ENCODE data around the gene MYO1F.

Gene MYO1F

DNA sequence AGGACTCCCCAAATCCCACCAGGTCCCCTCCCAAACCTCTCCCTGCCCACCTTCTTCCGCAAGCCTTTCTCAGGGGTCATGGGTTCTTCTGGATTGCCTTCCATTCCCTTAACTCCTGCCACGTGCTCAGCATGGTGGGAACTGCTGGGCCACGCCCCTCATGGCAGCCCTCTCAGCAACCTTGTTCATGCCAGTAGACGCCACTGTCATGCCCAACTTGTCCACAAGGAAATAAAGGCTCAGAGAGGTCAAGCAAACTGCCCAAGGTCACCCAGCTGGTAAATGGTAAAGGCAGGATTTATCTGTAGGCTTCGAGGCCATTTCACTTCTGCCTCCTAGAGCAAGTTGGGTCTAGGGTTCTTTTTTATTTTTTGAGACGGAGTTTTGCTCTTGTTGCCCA lies 85.7 kb downstream of the MYO1F start:
- no peak for DNase-seq (ENCODE audit: low spot score)

DNA sequence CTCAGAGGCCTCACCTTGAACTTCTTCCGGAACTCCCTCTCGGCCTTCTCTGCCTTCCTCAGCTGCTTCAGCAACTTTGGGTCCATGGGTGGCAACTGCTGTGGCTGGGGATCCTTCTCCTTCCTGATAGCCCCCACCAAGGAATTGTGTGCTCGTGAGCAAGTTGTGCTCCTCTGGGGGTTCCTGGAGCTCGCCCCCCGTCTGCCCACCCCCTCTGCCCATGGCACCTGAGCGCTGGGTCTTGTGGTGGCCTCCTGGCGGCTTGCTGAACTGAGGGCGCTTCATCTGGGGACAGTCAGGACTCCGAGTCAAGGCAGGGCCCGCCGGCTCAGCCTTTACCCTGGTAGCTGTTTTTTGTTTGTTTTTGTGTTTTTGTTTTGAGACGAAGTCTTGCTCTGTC lies 86.4 kb downstream of the MYO1F start:
- no peak for DNase-seq (ENCODE audit: low spot score)

DNA sequence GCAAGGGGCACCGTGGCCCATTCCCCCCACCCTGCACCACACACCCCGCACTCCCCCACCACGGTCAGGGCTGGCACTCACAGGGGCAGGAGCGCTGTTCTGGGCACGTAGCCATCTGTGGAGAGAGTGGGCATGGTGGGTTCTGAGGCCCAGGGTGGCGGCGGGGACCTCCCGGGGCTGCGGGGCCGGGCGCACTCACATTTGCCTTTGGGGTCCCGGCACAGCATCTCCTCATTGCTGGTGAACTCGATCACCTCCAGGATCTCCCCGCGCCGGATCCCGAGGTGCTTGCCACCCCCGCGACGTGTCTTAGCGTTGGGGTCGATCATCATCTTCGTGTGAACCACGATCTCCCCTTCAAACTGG lies 86.9 kb downstream of the MYO1F start:
- no peak for DNase-seq (ENCODE audit: low spot score)

DNA sequence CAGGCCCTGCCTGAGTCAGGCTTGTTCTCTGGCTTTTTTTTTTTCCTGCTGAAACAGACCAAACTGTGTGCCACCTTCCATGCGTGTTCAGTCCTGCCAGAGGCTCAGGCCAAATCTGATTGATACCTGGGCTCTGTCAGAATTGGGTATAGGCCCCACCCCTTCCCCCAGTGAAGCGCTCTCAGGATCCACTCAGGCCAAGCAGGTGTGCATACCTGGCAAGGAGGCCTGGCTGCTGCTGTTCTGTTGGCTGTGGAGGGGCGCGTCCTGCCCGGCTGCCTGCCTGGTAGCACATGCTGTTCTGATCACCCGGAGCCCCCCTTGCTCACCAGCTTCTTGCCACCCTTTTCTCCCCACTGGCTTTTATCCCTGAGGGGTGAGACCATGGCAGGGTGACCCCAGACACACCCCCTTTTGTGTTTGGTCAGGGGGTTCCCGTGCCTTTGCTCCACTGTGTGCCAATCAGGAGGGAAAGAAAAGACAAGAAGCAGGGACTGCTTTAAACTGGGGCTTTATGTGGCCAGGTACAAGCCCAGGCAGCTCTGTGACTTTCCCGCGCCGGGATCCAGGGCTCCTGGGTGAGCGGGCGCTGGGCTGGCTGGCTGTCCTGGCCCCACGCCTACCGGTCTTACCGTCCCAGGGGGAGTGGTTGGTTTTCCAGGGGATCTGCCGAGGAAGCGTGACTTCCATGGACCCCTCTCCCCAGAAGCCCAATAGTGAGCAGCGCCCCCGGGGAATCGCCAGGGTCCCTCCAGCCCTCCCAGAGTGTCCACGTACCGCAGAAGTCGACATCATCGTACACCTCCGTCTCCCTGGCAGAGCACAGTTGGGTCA lies 87.5 kb downstream of the MYO1F start:
- no peak for DNase-seq (ENCODE audit: low spot score)

DNA sequence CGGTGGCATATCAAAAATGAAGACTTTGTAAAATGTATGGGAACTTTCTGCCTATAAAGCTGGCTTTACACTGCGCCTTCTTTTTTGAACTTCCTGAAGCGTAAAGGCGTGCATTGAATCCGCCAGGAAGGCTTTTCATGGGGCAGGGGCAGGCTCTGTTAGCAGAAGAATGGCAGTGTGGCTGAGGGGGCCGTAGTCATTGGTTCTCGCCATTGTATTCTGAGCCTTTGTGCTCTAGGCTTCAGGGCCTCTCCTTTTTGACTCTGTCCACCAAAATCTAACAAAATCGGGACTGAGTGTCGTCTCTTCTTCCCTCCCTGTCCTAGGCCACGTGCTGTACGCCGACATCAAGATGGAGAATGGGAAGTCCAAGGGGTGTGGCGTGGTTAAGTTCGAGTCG lies 88.9 kb downstream of the MYO1F start:
- no peak for DNase-seq (ENCODE audit: low spot score)

DNA sequence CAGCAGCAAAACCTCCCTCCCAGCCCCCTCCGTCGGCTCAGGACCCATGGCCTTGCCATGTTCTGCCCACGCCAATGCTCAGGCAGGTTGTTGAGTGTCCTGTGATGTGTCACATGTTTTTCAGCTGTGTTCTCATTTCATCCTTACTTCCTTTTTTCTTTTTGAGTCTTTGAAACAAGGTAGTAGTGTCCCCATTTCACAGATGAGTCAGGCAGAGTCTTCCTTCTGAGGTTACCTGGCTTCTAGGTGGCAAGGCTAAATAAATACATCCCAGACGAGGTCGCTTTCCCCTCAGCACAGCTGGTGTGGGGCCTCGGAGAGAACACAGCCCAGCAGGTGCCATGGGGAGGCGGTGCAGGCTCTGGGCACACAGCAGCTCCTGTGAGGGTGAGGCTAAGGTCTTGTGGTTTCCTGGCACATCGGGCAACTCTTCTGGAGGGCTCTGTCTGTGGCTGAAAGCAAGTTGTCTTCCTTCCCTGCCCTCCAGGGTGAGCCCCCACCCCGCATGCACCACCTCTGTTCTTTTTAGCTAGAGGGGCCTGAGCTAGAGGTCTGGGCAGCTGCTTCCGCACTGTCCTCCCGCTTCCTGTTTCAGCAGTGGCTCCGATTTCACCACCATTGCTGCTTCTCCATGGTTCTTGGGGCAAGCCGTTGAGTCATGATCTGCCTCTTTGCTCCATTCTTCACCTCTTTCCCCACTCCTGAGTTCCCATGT lies 89.9 kb downstream of the MYO1F start:
- DNase-seq (ENCODE audit: low spot score): peak; percentile 73

DNA sequence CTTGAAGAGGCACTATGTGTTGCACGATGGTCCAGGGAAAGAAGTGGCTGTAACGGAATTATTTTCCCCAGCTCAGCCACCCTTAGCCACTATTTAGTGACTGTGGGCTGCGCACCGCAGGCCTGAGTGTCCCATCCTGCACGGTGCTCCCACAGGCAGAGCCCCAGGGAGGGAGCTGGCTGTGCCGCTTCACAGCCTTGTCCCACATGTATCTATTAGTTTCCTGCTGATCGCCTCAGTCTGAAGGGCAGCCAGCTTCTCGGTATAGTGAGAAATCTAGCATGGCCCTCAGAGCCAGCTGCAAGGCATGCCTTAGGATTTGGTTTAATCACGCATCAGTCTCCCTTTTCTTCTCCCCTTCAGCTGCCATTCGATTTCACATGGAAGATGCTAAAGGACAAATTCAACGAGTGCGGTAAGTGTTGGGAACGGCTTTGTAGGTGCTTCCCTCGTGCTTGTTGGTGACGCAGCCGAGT lies 90.5 kb downstream of the MYO1F start:
- no peak for DNase-seq (ENCODE audit: low spot score)

DNA sequence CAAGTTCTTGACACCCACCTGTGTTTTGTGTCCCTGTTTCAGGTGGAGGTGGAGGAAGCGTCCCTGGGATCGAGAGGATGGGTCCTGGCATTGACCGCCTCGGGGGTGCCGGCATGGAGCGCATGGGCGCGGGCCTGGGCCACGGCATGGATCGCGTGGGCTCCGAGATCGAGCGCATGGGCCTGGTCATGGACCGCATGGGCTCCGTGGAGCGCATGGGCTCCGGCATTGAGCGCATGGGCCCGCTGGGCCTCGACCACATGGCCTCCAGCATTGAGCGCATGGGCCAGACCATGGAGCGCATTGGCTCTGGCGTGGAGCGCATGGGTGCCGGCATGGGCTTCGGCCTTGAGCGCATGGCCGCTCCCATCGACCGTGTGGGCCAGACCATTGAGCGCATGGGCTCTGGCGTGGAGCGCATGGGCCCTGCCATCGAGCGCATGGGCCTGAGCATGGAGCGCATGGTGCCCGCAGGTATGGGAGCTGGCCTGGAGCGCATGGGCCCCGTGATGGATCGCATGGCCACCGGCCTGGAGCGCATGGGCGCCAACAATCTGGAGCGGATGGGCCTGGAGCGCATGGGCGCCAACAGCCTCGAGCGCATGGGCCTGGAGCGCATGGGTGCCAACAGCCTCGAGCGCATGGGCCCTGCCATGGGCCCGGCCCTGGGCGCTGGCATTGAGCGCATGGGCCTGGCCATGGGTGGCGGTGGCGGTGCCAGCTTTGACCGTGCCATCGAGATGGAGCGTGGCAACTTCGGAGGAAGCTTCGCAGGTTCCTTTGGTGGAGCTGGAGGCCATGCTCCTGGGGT lies 91.5 kb downstream of the MYO1F start:
- DNase-seq (ENCODE audit: low spot score): no peak

DNA sequence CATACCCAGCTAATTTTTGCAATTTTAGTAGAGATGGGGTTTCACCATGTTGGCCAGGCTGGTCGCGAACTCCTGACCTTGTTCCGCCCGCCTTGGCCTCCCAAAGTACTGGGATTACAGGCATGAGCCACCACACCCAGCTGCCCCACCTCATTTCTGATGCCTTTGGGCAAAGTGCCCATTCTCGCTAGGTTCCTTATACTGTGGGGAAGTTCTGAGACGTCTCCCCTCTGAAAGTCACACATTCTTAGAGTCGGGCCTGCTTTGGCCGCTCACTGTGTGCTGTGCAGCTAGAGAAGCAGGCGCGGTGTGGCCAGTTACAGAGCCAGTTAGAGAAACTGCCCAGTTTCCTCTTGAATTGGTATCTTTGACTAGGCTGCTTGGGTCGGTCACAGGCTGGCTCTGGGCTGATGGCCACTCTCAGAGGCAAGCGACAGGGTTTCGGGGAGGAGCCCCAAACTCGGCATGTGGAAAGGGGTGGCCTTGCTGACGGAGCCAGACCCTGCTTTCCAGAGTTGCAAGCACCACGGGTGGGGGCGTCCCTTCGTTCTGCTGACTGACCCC lies 92.8 kb downstream of the MYO1F start:
- DNase-seq (ENCODE audit: low spot score): peak; percentile 74

DNA sequence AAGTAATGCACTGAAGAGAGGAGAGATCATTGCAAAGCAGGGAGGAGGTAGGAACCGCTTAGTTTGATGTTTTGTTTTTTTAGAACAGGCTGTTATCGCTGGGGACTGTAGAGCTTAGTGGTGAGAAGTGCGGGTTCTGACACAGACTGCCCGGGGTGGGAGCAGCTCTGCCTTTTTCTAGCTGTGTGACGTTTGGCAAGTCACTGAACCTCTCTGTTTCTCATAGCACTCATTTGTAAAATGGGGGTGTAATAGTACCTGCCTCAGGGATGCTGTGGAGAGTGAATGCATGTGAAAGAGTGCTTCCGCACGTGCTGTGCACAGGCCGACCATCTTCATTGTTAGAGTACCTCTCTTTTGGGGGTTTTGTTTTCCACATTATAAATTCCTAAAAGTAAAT lies 94.1 kb downstream of the MYO1F start:
- no peak for DNase-seq (ENCODE audit: low spot score)

DNA sequence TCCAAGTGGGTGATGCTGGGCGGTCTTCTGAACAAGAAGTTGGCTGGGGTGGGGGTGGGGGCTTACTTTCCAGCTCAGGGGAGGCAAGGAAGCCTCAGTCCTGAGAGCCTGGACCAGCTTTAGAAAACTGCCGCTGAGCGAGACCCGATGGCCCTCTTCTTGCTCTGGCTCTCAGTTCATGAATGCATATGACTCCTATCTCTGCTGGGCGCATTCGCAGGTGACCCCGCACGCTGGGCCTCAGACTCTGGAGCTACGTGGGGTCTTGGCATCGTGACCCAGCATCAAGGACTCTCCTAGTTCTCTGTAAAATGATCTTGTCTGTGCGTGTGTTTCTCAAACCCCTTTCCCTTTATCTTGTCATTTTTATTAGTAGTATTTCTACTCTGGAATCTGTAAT lies 94.5 kb downstream of the MYO1F start:
- no peak for DNase-seq (ENCODE audit: low spot score)

DNA sequence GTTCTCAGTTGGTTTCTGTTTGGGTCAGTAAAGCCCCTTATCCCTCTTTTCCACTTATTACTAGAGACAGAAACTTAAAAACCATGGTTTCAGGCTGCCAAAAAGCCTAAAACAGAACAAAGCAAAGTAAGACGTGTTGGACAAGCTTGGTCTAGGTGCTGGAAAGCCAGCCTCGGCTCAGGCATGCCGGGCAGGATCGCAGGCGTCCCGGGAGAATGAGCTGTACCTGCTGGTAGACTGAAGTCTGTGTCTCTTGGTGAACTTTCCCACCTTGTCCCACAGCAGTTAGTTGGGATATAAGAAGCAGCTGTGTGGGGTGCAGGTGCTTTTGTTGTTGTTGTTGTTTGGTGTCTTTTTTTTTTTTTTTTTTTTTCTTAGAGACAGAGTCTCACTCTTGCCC lies 95.6 kb downstream of the MYO1F start:
- no peak for DNase-seq (ENCODE audit: low spot score)

DNA sequence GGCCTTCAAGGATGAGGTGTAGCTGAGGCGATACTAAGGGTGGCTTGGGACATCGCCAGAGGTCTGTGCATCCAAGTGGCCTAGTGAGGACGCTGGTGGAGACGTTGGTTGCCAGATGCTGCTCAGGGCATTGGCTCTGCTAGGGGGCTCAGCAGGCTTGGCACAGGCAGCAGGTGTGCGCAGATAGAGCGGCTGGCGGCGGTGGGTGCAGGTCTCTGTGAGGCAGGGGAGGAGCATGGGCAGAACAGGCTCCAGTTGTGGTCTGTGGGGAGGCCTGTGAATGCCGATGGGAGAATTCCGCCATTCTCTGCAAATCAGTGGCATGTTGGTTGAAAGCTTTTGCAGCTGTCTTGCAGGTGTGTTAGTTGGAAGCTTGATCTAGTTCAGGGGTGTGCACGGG lies 96.0 kb downstream of the MYO1F start:
- no peak for DNase-seq (ENCODE audit: low spot score)

DNA sequence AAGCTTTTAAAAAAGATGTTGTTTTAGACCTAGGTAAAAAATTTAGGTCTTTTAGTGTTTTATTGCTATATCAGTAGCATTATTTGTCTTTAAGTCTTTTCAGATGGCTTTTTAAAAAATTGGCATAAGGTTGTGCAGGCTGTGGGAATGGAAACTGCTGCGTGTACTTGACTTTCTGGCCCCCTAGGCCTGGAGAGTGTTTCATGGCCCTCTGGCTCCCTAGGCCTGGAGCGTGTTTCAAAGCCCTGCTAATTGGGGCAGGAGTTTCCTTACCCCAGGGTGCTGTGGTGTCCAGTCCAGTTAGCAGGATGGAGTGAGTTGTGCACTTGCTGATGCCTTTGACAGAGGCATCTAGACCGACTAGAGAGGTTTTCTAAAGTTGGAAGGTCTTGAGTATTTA lies 98.6 kb downstream of the MYO1F start:
- DNase-seq (ENCODE audit: low spot score): no peak

DNA sequence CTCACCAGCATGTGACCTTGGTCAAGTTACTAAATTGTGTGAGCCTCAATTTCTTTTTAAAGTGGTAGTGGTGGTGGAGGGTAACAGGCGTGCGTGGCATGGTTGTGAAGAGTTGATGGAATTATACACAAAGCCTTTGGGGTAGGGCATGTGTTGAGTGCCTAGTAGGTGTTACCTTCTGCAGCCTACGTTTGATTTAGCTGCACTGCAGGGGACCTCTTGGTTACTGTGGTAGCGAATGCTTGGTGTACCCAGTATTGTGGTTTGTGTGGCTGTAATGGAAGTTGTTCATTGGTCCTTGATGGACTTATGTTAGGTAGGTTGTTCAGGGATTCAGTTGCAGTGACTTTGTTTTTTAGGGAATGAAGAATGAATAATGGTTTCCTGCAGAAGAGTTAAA lies 99.4 kb downstream of the MYO1F start:
- DNase-seq (ENCODE audit: low spot score): no peak

DNA sequence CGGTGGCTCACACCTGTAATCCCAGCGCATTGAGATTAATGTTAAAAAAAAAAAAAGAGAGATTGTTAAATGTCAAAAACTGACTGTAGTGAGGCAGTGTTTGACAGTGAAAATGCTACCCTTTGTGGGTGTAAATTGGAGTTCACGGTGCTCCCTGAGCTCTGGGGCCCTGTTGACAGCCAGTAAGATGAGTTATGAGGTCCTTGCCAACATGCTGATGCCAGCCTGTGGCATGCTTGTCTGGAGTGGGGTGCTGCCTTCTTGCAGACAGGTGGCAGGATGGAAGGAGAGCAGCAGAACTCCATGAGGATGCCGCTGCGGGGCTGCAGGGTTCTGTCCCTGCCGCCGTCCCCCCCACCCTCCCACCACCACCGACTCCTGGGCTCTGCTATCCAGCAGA lies 100.7 kb downstream of the MYO1F start:
- DNase-seq (ENCODE audit: low spot score): no peak

DNA sequence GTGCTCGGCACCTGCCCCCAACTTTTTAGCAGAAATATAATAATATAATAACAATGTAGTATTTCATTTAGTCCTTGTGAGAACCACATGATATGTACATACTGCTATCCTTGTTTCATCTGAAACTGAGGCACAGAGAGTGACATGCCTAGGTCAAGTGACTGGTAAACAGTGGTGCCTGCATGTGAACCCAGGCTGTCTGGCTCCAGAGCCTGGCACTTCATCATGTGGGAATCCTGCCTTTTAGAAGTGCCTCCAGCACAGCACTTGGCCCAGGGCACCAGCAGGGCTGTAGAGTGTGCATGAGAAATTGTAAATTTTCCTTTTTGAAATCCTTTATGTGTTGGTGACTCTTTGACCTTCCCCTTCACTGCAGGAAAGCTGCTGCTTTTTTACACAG lies 102.2 kb downstream of the MYO1F start:
- DNase-seq (ENCODE audit: low spot score): no peak

DNA sequence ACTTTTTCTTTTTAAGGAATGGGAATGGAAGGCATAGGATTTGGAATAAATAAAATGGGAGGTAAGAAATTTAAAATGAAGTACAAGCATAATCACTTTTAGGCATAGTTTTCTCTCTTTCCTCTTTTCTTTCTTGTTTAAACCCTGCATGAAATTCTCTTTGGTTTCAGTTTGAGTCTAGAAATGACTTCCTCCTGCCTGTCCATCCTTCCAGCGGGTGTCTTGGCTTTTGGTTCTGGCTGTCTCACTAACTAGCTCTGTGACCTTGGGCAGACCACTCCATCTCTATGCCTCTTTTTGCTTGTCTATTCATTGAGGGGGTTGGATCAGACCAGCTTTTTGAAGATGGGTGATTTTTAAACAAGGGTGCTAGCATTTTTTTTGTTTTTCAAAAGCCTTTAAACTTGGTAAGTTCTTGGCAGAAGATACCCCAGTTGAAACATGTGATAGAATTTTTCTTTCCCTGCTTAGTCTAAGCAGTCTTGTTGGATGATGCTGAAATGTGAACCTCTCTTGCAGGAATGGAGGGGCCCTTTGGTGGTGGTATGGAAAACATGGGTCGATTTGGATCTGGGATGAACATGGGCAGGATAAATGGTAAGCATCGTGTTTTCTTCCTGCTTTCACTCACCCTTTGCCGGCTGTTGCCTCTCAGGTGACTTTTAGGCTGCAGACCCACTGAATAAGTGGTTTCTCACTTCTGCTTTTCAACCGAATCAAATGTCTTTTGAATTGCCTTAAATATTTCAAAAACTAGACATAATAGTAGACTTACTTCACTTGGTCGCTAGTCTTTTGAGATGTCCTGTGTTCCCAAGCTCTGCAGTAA lies 103.4 kb downstream of the MYO1F start:
- DNase-seq (ENCODE audit: low spot score): peak; percentile 58
